Smooth muscle cell (in vitro differentiated cells): ENCODE data around the gene SERPINA1. TPM values are rescaled to one million over a fixed set of nuclear protein-coding genes. Genes with fewer than 3 reads are reported as not detected.
A peak's percentile ranks its signal among the peaks of the same experiment; 100 is the strongest.

ENCODE experiments used
- DNase-seq: peaks from one replicate; lab custom pipeline; 2025; ENCODE audit not compliant: unreplicated experiment; lab: John Stamatoyannopoulos, UW
- H2AFZ ChIP-seq: fragments of 200-600 bp; sonication (generic); 2 replicates; pipeline ENCODE4 v1.6.0; 2016; ENCODE audit warnings: antibody characterized with exemption, low read depth, mild to moderate bottlenecking
- H3F3A ChIP-seq: fragments of 200-600 bp; sonication (generic); 2 replicates; pipeline ENCODE4 v1.6.0; 2017; ENCODE audit warnings: antibody characterized with exemption, low read depth
- H3K27ac ChIP-seq: fragments of 200-600 bp; sonication (generic); 2 replicates; pipeline ENCODE4 v1.5.1; 2016; ENCODE audit warnings: low read depth, mild to moderate bottlenecking
- H3K27me3 ChIP-seq: fragments of 200-600 bp; sonication (generic); 2 replicates; pipeline ENCODE4 v1.6.1; 2016; ENCODE audit warnings: low read depth, mild to moderate bottlenecking
- H3K36me3 ChIP-seq: fragments of 200-600 bp; sonication (generic); 2 replicates; pipeline ENCODE4 v1.5.1; 2016; ENCODE audit warnings: low read depth
- H3K4me1 ChIP-seq: fragments of 200-600 bp; sonication (generic); 2 replicates; pipeline ENCODE4 v1.5.1; 2016; ENCODE audit warnings: low read depth
- H3K4me2 ChIP-seq: fragments of 200-600 bp; sonication (generic); 2 replicates; pipeline ENCODE4 v1.6.0; 2016; ENCODE audit warnings: mild to moderate bottlenecking
- H3K4me3 ChIP-seq: fragments of 200-600 bp; sonication (generic); 2 replicates; pipeline ENCODE4 v1.5.1; 2016; ENCODE audit warnings: mild to moderate bottlenecking
- H3K79me2 ChIP-seq: fragments of 200-600 bp; sonication (generic); 2 replicates; pipeline ENCODE4 v1.6.0; 2016; ENCODE audit warnings: low read depth, mild to moderate bottlenecking
- H3K9ac ChIP-seq: fragments of 200-600 bp; sonication (generic); 2 replicates; pipeline ENCODE4 v1.6.0; 2016; ENCODE audit warnings: low read depth
- H3K9me3 ChIP-seq: fragments of 200-600 bp; sonication (generic); replicated peaks from 2 replicates; pipeline ENCODE4 v1.5.1; 2016; ENCODE audit warnings: low read depth
- H4K20me1 ChIP-seq: fragments of 200-600 bp; sonication (generic); 2 replicates; pipeline ENCODE4 v1.6.0; 2016; ENCODE audit warnings: low read depth
- CTCF ChIP-seq: fragments of 200-600 bp; sonication (generic); IDR thresholded peaks from 2 replicates; pipeline ENCODE4 v1.5.1; 2017; ENCODE audit warnings: borderline replicate concordance, mild to moderate bottlenecking, antibody characterized with exemption; ENCODE audit not compliant: insufficient read depth, poor library complexity, severe bottlenecking
- WGBS: methylation state at CpG from one replicate; pipeline ENCODE4 v1.1.7; 2016; ENCODE audit warnings: low lambda C conversion rate; 5-methylcytosine and 5-hydroxymethylcytosine counted together
- polyA plus RNA-seq: library from polyadenylated mRNA; unstranded; fragments of >200 nt; fragmentation: Nextera tagmentation; extraction: Ambion mirVana; gene quantifications from 2 replicates; pipeline ENCODE4 v1.2.1, GENCODE V29; 2016
- total RNA-seq: library from RNA; depleted of rRNA; stranded (reverse); fragments of >200 nt; gene quantifications from 2 replicates; pipeline ENCODE4 v1.2.3, GENCODE V29; 2014

The SERPINA1 gene
- total and polyA plus RNA-seq, 2 experiments from 2014 or later = 1.8 to 2.4 TPM

- Histone ChIP-seq H3K79me2 (no peaks in the 10 kb centered on the region), H2AFZ (no peak overlapping the region), H3K27me3 (no peaks in the 10 kb centered on the region), H3K4me2 (no peak overlapping the region), H3F3A (peaks cover 2% of the 10 kb centered on the region), H3K4me3 (peak overlapping the region; percentile 27), H3K36me3 (no peaks in the 10 kb centered on the region), H4K20me1 (no peaks in the 10 kb centered on the region), H3K9ac (no peak overlapping the region), H3K4me1 (no peaks in the 10 kb centered on the region), H3K9me3 (no peaks in the 10 kb centered on the region), H3K27ac (no peak overlapping the region)
- 94% methylated on average over 6 of the region's 6 CpGs for WGBS
- no peak for DNase-seq
- TF ChIP-seq CTCF = no peak
Observed at GRCh38 chr14:94388027-94388383, 397 bp downstream of the SERPINA1 start.

- WGBS = 86% methylated on average over 12 of the region's 12 CpGs
- Histone ChIP-seq H3K36me3 (no peaks in the 10 kb centered on the region), H3K4me1 (no peaks in the 10 kb centered on the region), H4K20me1 (no peaks in the 10 kb centered on the region), H3K9ac (no peak overlapping the region), H3K79me2 (no peaks in the 10 kb centered on the region), H2AFZ (no peak overlapping the region), H3K9me3 (no peaks in the 10 kb centered on the region), H3K4me3 (peak overlapping the region; percentile 29), H3K27ac (no peak overlapping the region), H3K27me3 (no peaks in the 10 kb centered on the region), H3K4me2 (no peak overlapping the region), H3F3A (no peaks in the 10 kb centered on the region)
- no peak for TF ChIP-seq CTCF
- no peak for DNase-seq
Observed at GRCh38 chr14:94387051-94388026, 1.1 kb downstream of the SERPINA1 start.

- TF ChIP-seq CTCF = no peak
- Histone ChIP-seq H4K20me1 (no peaks in the 10 kb centered on the region), H3F3A (no peaks in the 10 kb centered on the region), H3K4me2 (no peak overlapping the region), H3K27ac (no peak overlapping the region), H3K27me3 (no peaks in the 10 kb centered on the region), H3K4me3 (peak overlapping the region; percentile 29), H3K9ac (no peak overlapping the region), H3K79me2 (no peaks in the 10 kb centered on the region), H3K4me1 (no peaks in the 10 kb centered on the region), H3K36me3 (no peaks in the 10 kb centered on the region), H3K9me3 (no peaks in the 10 kb centered on the region), H2AFZ (no peak overlapping the region)
- DNase-seq = no peak
- 81% methylated on average over 14 of the region's 14 CpGs for whole genome bisulfite sequencing
Observed at GRCh38 chr14:94386085-94387031, 2.0 kb downstream of the SERPINA1 start.
